NCI-H146 (cell line): ENCODE measurements around the gene URGCP.

Source experiments
- DNase-seq: peaks from one replicate; lab custom pipeline; 2025; lab: John Stamatoyannopoulos, UW

The URGCP gene

DNA sequence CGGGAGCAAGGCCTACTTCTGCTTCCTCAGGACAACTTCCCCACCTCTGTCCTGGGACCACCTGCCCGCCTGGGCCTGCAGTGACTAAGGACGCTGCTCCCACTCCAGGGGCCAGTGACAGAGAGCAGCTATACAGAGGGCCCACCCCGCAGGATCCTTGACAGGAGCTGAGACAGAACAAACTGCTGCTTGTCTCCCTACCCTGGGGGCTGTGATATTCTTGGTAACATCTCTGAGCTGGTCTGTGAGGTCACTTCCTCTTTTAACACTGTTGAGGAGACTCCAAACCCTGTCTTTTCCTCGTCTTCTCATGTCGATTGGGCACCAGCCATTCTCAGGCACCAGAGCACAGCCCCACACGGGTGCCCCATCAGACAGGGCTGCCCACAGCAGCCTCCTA, 30.2 kb downstream of the URGCP start:
- DNase-seq, result no peak

DNA sequence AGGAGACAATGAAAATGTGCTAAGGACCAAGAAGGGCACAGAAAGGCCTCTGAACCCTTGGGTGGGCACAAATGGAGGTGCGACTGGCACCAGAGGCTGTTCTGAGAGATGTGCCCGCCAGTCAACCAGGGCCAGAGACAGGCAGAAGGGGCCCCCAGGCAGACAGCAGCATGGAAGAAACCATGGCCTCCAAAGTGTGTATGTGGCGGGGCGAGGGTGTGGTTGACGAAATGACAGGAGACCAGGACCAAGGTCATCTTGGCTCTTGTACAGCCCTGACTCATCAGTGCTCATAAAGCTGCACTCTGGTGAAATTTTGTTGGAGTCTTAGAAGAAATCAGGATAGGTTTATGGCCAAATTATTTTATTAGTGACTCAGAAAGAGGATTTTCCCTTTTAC, 33.1 kb downstream of the URGCP start:
- DNase-seq, result no peak

DNA sequence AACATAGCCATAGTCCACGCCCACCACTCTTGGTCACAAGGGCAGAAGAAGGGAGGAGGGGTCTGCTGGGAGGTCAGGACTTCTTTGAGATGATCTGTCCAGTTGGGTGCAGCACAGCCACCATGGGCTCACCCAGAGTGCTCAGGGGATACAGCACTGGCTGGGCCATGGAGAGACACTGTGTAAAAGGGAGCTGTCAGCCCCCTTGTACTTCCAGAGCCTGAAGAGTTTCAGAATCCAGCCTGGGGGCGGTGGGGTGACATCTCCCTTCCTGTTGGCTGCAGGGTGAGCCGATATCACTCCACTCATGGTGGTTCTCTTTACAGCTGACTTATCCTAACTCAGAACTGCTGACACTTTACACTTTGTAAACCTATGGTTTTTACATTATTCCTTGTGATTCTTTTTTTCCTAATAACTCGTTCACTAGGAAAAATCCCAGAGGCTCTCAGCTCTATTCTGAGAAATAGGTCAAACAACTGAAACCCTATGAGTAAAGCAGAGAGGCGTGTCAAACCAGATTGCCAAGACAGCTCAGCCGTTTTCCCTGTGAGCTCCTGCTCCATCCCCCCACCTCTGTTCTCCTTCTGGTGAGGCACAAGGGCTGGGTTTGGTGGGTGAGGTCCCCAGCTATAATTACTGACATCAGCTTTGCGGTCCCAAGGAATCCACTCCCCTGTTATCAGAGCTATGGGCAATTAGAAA, 33.8 kb downstream of the URGCP start:
- DNase-seq, result no peak

DNA sequence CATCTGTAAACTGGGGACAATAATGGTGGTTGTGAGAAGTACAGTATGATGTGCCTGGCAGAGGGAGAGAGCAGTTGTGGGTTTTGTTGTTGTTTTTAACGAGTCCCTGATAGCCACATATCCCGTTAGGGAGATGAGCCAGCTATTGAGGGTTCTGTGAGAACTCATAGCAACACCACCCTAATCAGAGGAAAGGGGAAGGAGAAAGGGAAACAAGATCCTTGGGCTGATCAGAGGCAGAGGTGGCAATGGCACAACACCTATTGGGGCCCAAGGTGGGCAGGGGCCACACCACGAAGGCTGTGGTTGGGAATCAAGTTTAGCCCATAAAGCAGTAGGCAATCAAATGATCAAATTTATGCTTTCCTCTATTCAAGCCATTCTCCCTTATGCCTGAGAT, 35.3 kb downstream of the URGCP start:
- no peak for DNase-seq

DNA sequence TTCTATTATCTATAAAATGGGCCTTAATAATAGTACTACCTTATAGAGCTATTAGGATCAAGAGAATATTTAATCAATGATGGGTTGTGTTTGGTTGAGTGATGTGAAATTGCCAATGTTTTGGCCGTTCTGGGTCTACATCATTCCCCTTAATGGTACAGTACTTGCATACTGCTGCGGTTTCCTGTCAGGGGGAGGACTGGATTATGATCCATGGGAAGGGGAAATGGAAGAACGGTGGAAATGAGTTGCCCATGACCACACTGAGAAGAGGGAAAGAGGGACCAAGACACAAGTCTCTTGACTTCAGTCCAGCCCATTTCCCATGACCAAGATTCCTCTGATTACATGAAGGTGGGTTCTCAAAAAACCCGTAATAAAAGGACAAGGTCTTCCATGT, 36.1 kb downstream of the URGCP start:
- no peak for DNase-seq

DNA sequence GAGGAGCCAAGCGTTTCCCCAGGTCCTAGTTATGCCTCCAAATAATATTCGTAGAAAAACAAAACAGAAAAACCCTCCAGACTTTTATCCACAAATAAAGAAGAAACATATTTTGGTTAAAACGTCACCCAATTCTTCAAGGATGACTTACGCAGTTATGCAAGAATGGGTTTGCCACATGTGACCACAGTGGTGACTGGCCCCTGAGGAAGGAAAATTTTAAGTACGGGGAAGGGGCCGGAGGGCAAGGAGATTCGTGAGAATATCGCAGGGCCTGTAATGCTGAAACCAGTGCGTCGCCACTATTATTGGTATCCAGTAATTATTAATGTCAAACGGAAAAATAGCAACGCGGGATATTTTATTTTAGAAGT, 36.5 kb downstream of the URGCP start:
- DNase-seq, result peak; percentile 40

DNA sequence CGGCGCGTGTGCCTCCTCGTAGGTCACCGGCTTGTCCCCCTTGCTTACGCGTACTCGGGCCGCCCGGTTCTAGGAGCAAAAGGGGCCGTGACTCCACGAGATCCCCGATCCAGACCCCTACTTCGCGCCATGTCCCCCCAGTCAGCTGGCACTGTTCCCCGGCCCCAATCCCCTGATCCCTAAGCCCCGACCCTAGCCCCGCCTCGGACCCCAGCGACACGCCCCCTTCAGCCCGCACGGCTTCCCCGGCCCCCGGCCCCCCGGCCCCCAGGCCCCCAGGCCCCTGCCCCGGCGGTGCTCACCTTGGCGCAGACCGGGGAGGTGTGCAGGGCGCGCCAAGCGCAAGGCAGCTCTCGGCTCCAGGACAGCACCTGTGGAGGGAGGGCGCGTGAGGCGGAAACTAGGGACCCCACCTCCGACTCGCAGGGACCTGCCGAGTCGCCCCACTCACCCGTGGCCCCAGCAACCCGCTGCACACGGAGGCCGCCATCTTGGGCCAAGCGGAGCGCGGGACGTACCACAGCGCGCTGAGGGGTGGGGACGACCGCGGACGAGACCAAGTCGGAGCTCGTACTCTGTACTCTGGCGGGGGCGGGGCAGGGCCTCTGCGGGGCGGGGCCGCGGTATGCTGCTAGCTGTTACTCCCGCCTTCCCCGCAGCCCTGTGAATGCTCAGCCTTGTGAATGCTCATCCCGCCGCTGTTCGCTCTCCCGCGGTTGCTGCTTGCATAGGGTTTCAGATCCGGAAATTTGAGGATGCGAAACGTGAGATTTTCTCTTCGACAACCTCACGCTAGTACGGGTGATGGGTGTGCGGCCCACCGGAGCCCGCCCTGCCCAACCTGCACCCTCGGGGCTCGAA, 37.2 kb downstream of the URGCP start, which contains the start of gene MRPS24:
TSS of gene MRPS24 (minus strand) at position 512 of the 861 bp plus-strand sequence. CDS start at position 490, 22 bp downstream.
- DNase-seq, result peak; percentile 96

DNA sequence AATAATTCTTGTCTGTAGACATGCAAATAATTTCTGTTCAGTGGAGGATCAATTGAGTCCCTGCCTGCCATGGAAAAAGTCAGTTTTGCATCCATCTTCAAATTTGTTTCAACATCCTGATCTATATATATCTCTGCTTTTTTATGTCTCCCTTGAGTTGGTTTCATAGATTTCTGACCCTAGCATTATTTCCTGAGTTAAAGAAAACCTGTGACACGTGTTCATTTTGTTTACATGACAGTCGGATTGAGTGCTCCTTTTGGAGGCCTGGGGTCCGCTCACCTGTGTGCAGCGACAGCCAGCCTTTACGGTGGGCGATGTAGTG, 37.8 kb downstream of the URGCP start:
- no peak for DNase-seq

DNA sequence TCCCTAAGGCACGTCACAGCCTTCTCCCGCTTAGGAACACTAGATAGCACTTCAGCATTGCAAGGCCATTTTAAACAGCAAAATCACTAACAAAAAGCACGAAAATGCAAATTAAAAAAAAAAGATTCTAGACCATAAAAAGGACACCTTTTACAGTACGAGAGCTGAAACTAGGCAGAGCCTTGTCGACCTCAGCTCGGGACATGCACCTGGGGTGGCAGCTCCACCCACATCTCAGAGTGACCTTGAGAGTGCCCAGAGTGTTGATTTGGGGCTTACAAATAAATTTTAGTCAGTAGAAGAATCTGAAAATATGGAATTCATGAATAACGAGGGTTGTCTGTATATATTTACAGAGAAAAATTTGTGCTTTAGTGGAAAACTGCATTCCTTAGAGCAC, 38.2 kb downstream of the URGCP start:
- DNase-seq, result no peak

DNA sequence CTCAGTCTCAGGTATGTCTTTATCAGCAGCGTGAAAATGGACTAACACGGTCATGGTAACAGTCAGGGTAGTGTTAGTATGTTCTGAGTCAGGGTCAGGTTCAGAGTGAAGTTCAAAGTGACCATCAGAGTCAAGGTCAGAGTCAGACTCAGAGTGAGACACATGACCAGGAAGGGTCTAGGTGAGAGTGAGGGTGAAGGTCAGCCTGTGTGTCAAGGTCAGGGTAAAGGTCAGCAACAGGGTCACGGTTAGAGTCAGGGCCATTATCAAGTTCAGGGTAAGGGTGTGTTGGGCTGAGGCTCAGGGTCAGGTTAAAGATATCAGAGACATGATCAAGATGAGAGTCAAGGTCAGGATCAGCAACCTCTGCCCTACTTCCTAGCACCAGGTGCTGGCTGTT, 41.1 kb downstream of the URGCP start:
- DNase-seq, result no peak

DNA sequence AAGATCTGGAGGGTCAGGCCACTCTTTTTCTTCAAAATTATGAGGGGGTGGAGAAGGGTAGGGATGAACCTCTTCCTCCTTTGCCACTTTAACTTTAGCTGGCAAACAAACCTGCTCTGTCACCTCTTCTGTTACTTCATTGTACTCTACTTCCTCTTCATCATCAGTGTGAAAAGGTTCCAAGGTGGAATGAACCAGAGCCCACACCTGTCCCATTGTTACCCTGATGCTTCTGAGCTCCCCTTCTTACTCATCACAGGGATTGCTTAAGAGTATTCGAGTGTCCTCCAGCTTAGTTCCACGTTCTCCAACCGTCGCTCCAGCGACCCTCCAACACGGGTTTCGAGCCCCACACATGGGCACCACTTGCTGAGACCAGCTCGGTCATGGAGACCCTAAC, 42.3 kb downstream of the URGCP start:
- DNase-seq, result no peak

DNA sequence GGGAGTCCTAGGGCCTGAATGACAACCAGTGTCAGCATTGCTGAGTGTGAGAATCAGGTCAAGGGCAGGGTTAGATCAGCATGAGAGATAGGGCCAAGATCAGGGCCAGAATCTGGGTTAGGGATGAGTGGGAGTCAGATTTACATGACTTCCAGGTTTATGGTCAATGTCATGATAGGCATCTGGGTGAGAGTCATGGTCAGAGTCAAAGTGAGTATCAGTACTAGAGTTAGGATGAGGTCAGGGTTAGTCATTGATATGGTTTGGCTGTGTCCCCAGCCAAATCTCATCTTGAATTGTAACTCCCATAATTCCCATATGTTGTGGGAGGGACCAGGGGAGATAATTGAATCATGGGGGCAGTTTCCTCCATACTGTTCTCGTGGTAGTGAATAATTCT, 49.4 kb downstream of the URGCP start:
- no peak for DNase-seq

DNA sequence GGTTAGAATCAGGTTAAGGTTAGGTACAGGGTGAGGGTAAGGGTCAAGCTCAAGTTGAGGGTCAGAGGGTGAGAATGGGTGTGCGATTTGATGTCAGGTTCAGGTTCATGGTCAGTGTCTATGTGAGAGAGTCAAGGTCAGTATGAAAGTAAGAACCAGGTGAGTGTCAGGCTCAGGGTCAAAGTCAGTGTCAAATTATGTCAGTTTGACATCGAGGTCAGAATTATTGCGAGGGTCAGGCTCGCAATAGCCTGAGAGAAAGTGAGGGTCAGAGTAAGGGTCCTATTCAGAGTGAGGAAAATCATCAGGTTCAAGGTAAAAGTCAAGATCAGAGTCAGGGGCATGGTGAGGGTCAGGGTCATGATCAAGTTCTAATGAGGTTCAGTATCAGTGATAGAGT, 50.1 kb downstream of the URGCP start:
- no peak for DNase-seq

DNA sequence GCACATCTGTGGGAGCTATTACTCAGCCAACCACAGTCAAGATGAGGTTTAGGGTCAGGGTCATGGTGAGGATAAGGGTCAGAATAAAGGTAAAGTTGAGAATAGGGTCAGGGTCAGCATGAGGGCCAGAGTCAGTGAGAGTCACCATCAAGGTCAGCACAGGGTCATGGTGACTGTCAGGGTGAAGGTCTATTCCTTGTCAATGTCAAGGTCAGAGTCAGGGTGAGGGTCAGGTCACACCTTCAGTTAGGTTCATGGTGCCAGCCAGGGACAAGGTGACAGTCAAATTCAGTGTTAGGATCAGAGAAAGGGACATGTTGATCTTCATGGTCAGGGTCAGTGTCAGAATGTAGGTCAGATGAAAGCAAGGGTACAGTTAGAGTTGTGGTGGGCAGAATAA, 51.2 kb downstream of the URGCP start:
- DNase-seq, result no peak

DNA sequence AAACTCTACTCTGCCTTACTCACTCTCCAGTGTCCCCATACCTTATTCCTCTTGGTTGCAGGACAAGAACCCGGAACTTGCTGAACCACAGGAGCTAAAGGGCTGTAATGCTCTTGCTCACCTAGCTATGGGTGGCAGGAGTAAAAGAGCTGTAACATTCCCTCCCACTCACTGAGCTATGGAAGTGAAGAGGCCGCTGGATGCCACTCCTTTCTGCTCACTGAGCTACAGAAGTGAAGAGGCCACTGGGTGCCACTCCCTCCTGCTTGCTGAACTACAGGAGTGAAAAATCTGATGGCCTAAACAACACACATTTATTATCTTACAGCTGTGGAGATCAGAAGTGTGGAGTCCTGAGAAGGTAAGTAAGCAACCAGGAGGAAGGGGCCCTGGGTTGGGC, 54.6 kb downstream of the URGCP start:
- DNase-seq, result no peak

DNA sequence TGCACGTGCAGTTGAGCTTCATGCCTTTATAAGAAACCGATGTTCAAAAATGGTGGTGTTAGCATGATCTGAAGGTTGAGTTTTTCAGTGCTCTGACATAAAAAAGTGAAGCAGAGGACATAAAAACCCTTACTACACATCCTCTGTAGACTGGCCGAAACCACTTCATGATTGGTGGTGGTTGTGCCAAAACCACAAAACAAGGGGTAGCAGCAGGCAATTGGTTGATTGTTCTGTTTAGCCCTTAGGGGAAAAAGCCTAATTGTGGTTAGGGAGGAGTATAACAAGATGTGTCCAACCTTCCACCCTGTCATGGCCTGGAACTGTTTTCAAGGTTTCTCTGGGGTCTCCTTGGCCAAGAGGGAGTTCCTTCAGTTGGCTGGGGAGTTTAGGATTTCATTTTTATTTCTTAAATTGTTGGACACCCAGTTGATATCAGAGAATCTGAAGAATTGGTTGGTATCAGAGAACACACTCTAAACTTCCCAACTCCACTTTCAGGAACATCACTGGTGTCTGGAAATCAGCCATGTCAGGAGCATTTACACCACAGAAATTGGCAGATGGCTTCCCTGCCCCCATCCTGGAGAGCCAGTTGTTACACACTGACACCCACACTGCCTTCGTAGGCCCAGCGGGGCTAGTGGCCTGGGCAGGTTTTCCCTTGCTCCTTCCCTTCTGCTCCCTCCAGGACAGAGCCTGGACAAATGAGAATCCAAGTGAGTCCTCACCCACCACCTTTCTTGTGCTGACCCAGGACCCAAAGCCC, 55.9 kb downstream of the URGCP start:
- no peak for DNase-seq

DNA sequence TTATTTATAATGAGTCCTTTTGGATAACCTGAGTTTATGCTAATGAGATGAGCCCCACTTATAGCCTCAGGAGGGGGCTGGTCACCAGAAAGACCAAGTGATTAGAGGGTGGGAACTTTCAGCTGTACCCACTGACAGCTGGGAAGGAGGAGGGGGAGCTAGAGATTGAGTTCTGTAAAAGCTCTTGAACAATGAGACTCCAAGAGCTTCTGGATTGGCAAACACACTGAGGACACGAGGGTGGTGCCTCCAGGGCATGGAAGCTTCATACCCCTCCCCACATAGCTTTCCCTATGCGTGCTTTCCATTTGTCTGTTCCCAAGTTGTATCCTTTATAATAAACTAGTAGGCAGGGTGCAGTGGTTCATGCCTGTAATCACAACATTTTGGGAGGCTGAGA, 57.3 kb downstream of the URGCP start:
- peak; percentile 32 for DNase-seq

DNA sequence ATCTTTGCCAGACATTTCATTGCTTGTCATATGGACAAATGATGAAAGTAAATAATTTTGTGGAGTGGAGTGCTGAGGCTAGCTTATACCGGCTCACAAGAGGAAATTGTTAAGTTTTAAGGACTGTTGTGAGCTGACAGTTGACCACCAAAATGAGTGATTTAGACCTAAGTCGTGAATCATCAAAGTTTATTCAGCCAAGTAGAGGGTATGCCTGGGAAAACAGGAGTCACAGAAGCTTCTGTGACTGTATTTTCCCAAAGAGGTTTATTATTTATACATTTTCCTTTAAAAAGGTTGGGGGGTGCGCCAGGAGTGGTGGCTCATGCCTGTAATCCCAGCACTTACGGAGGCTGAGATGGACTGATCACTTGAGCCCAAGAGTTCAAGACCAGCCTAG, 58.9 kb downstream of the URGCP start:
- DNase-seq, result no peak

DNA sequence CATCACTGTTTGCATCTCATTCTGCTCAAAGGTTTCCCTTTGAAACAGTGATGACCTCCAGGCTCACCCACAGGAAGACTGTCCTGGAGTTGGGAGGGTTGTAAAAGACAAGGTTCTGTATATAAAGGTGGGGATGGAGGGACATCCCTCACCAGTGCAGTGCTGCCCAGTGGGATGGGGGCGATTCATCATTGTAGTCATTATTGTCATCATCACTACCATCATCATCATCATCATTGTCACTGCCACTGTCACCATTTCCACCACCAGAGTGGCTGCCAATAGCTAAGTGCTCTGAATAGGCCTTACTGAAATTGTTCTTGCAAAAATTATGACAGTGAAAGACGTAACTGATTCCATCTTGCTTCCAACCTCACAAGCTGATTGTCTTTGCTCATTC, 61.7 kb downstream of the URGCP start:
- no peak for DNase-seq

DNA sequence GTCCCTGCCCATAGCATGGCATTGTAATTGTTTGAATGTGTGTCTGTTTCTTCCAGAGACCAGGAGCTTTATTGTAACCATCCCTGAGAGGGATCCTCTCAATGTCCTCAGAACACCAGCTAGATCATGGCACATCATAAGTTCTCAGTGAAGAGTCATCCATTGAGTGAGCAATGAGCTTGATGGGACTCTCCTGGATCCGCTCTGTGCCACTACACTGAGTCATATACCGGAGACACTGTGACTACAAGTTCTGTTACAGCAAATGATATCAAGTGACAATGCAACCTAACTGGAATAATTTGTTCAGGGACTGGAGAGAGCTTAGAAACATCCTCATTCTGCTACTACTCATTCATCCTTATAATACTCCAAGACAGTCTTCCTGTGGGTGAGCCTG, 62.1 kb downstream of the URGCP start:
- no peak for DNase-seq

DNA sequence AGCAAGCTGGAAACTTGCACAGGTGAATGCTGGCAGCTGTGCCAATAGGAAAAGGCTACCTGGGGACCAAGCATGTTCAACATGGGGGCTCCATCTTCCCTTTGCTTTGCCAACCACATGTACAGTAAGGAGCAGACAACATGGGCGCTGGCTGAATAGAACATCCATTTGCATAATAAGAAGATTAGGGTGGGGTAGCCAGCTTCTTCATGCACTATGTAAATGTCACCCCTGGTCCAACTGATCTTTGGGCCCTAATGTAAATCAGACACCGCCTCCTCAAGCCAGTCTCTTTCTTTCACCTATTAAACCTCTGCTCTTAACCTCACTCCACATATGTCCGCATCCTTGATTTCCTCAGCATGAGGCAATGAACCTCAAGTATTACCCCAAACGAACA, 63.1 kb downstream of the URGCP start:
- no peak for DNase-seq

DNA sequence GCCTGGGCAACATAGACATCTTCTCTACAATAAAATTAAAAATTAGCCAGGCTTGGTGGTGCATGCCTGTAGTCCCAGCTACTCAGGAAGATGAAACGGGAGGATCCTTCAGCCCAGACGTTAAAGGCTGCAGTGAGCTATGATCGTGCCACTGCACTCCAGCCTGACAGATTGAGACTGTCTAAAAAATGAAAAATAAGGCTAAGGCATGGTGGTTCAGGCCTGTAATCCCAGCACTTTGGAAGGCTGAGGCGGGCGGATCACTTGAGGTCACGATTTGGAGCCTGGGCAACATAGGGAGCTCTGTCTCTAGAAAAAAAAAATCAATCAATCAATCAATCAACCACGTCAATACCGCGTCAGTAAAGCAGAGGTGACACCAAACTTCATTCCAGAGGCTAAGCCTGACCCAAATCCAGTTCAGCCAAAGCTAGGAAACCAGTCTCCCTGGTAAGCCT, 68.2 kb downstream of the URGCP start:
- DNase-seq, result no peak
